CD4-positive, alpha-beta T cell treated with Interleukin-2 at 100 ng/mL for 4 hours (primary cell): ENCODE data around the gene MGAM2.

Source experiments
- DNase-seq: peaks from one replicate; pipeline ENCODE4 v3.0.0-alpha.2; 2020; ENCODE audit warnings: low spot score

The MGAM2 gene

GRCh38 chr7:142120524-142120923 is 9.0 kb downstream of the MGAM2 start:
- no peak for DNase-seq

- DNase-seq, result no peak
These were observed 11.7 kb downstream of the MGAM2 start for GRCh38 chr7:142123184-142123583.

DNA sequence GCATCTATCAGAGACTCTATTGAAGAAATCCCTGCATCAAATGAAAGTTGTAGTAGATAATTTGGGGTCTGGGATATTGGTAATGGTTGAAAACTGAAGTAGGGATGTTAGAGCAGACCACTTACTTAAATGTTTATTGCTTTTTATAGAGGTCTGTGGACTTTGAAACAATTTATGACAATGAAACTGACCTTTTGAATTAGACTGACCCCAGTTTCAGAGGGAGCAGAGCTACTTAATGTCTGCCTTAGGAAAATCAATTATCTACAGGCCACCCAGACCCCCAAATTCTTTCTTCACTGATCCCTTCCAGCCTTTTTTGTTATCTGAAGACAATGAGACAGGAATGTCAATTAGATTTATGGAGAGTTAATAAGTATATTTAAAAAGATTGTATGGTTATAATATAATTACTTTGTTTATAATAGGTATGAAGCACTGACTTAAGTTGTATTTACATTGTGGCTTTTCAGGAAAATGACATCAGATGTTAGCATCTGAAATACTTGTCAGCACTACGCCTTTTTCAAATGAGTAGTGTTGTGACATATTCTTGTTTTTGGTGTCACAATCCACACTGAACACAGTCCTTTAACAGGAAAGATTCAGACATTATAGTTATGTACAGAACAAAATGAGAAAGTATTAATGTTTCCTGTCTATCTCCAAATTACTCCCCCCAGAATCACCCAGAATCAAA is 13.9 kb downstream of the MGAM2 start:
- DNase-seq, result no peak

DNA sequence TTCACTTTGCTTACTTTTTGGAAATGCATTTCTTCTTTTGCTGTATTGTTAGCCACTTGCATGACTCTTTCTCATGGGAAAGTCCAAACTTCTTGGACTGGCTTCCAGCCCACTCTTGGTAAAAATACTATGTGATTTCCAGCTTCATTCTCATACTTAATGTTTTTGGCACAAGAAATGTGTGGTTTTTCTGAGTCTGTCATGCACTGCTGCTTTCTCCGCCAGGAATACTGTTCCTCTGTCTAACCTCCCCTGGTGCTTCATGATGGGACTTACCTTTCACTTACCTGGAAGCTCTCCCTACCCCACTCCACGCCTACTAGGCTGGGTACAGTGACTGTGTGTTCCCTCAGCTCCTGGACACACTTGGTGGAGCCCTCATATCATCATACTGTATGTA is 18.7 kb downstream of the MGAM2 start:
- no peak for DNase-seq

DNA sequence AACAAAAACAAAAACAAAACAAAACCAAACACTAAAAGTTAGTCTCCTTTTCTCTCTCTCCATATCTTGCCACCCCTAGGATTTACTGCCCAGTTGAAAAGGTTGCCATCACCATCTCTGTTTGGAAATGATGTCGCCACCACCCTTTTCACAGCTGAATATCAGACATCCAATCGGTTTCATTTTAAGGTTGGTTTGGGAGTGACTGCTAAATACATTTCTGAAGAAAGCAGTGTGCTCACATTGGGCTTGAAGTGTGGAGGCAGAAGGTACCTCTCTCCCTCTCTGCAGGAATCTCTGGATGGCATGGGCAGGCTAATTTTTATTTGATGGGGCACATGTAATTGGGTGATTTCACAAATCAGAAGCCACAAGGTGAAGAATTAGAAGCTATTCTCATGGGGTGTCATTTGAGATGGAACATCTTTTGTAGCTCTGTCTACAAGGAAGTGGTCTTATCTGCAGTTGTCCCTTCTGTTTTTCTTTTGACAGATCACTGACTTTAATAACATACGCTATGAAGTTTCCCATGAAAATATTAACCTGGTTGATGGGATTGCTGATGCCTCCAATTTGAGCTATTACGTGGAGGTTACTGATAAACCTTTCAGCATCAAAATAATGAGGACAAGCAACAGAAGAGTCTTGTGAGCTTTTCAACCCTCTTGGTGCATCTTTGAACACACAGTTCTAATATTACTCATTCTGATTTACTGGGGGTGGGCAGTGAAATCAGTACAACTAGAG is 20.1 kb downstream of the MGAM2 start:
- no peak for DNase-seq

DNA sequence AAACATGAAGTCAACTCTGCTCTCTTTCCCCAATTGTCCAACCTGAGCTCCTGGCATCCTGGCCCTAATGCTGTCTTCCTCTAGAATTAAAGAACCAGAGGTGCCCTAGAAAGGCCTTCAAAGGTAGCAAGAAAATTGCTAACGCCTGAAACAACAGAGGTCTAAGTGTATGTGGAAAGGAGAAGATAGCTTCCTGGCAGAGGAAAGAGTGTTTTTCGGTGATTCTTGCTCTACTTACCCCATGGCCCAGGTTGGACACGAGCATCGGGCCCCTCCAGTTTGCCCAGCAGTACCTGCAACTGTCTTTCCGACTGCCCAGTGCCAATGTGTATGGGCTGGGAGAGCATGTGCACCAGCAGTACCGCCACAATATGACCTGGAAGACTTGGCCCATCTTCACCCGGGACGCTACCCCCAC is 22.2 kb downstream of the MGAM2 start:
- no peak for DNase-seq

- DNase-seq, result no peak
These were observed 23.4 kb downstream of the MGAM2 start for GRCh38 chr7:142134909-142135308.

GRCh38 chr7:142138996-142139395 is 27.5 kb downstream of the MGAM2 start:
- no peak for DNase-seq

GRCh38 chr7:142139597-142140400 is 28.3 kb downstream of the MGAM2 start:
- no peak for DNase-seq

GRCh38 chr7:142140401-142140959 is 29.0 kb downstream of the MGAM2 start:
- DNase-seq, result no peak

DNA sequence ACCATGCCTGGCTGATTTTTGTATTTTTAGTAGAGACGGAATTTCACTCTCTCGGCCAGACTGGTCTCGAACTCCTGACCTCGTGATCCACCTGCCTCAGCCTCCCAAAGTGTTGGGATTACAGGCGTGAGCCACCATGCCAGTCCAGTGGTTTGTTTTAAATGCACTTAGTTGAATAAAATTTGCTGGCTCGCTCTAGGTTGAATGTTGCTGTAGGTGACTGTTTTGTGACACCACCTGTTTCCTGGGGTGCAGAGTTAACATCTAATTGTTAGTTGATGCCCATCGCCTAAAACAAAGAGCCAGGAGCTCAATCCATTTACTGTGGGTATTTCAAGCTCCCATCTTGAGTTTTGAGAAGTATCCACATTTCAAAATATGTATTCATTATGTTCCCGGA is 31.2 kb downstream of the MGAM2 start:
- DNase-seq, result no peak

DNA sequence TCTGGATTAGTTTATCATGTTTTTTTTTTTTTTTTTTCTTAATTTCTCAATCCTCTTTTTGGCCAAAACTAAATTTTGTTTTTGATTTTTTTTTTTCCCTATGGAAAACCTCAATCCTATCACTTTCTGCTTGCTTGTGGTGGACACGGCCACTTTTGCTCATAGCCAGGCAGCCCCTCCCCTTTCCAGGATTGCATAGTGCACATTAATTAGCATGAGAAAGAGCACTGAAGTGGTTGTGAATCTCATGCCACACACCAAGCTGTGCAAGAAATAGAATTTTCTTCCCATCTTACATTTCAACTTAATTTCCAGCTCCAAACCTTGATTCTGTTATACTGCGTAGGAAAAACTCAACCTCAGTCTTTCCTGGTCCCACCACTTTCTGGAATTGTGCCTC is 34.6 kb downstream of the MGAM2 start:
- DNase-seq, result no peak

GRCh38 chr7:142150356-142150755 is 38.8 kb downstream of the MGAM2 start:
- DNase-seq, result no peak

- no peak for DNase-seq
These were observed 39.4 kb downstream of the MGAM2 start for GRCh38 chr7:142150869-142151268.

DNA sequence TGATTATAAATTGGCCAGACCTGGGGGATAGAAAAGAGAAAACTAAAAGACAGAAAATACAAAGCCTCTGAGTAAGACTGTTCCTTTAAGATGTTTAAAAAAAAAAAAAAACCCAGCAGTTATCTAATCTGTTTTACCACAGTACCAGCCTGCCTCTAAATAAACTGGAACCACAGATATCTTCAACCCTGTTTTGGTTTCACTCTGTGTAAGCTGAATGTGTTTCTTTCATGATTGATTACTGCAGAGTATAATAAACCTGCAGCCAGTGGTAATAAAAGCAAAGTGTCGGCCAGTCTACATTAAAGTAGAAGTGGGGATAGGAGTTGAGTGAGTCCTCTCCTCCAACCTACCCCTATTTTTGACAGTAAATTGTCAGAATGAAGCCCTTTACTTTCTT is 40.6 kb downstream of the MGAM2 start:
- no peak for DNase-seq

DNA sequence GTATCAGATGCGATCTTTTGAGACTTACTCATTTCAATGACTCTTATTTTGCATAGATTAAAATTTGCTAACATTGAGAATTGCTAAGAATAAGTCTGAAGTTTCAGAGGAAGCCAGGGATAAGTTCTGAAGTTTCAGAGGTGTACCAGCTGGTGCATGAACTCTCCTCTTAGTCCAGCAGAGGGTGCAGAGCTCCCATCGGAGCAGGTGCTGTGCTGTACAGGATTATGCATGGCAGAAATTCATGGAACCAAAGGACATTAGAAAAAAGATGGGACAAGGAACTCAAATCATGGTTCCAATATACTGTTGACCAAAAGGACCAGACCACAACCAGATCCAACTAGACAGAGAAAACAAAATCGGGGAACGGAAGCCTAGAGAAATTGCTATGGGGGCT is 41.9 kb downstream of the MGAM2 start:
- DNase-seq, result no peak

DNA sequence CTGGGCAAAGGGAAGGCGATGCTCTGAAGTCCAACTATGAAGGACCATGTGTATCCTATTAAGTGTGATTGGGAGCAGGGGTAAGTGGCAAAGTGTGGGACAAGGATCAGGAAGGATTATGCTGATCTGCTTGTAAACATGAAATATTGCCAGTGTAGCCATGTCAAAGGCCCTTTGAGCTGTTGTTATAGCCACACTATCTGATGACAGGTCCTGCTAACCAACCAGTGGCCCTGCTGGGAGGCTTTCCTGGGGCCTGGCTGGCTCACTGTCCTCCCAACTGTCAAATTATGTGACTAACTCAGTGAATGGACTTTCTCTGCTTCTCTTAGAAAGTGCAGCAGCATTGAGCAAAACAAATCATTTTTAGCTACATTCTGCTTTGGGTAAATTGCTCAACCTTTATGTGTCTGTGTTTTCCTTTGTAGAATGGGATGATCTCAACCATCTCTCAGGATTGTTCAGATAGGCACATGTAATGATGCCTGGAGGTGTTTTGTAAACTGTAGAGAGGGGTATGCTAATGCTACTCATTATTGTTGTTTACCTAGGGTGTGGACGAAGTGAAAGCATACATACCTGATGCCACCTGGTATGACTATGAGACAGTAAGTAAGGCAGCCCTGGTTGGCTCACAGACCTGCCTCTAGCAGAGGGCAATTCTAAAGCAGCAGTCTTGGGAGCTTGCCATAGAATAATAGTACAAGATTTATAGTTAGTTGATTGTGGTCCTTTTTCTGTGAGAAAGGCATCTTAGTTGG is 47.4 kb downstream of the MGAM2 start:
- no peak for DNase-seq

- DNase-seq, result no peak
These were observed 50.4 kb downstream of the MGAM2 start for GRCh38 chr7:142161921-142162320.

- DNase-seq, result no peak
These were observed 57.2 kb downstream of the MGAM2 start for GRCh38 chr7:142168746-142169145.

DNA sequence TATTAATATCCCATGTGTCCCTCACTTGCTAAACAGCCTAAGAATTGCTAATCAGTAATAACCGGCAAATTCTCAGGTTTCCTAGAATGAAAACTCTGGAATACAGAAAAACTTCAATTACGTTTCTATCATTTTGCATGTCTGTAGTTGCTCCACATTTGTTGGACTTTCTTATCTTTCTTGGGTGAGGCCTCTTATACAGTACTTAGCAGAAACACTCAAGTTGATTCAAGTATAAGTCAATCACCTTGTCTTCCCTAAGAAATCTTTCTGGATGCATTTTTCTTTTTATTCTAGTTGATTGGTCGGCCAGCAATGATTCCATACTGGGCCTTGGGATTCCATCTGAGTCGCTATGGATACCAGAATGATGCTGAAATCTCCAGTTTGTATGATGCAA is 61.4 kb downstream of the MGAM2 start:
- DNase-seq, result no peak

- DNase-seq, result no peak
These were observed 62.9 kb downstream of the MGAM2 start for GRCh38 chr7:142174441-142174840.

GRCh38 chr7:142175594-142175993 is 64.1 kb downstream of the MGAM2 start:
- no peak for DNase-seq
